HepG2 (cell line): Measurements from ENCODE around the gene SOCS3.

Experiments
- CTCF ChIP-seq: sonication (generic); formaldehyde crosslinking; IDR thresholded peaks from 2 replicates; pipeline ENCODE4 v1.5.0; 2020; ENCODE audit warnings: mild to moderate bottlenecking, missing genetic modification reagents, moderate library complexity
- HNRNPUL1 ChIP-seq: fragments of 200-400 bp; formaldehyde crosslinking; IDR thresholded peaks from 2 replicates; pipeline ENCODE4 v1.6.1; 2017; ENCODE audit warnings: low read depth, mild to moderate bottlenecking, low read length, moderate library complexity
- MYNN ChIP-seq: sonication (generic); formaldehyde crosslinking; IDR thresholded peaks from 2 replicates; pipeline ENCODE4 v1.4.0; 2020; ENCODE audit warnings: mild to moderate bottlenecking, low read depth, missing genetic modification reagents
- POLR2A ChIP-seq, 2 experiments: IDR thresholded peaks; 2 replicates each; pipeline ENCODE4 v1.6.1; 2011; ENCODE audit warnings: low read depth in 2 of 2, low read length in 2 of 2, mild to moderate bottlenecking in 1 of 2, moderate library complexity in 1 of 2; ENCODE audit not compliant: insufficient read depth in 1 of 2
- SMARCE1 ChIP-seq: fragments of 450-650 bp; IDR thresholded peaks from 2 replicates; pipeline ENCODE4 v1.6.1; 2017; ENCODE audit warnings: borderline replicate concordance
- SUZ12 ChIP-seq: fragments of 150-350 bp; IDR thresholded peaks from 2 replicates; pipeline ENCODE4 v1.6.1; 2014; ENCODE audit warnings: low read depth, low read length
- ZKSCAN1 ChIP-seq: fragments of 150-350 bp; IDR thresholded peaks from 2 replicates; pipeline ENCODE4 v1.6.1; 2014; ENCODE audit warnings: low read length

GRCh38 chr17:78399028-78399692 lies 39.3 kb upstream of the SOCS3 start:
- TF ChIP-seq CTCF (CRISPR knock-in tag): no peak
- TF ChIP-seq POLR2A (IDR thresholded peaks at IDR 0.05; ENCODE audit: insufficient read depth in 1 of 2, low read depth in 2 of 2, low read length in 2 of 2): no peak
- no peak for TF ChIP-seq HNRNPUL1
- TF ChIP-seq ZKSCAN1: no peak
- no peak for TF ChIP-seq SMARCE1
- no peak for TF ChIP-seq MYNN (CRISPR knock-in tag)
- TF ChIP-seq SUZ12: no peak
